GM12891 (cell line): ENCODE results near the gene SEC61A1.

Source experiments
- PAX5 ChIP-seq: IDR thresholded peaks from 2 replicates; pipeline ENCODE4 v1.6.1; 2011; ENCODE audit warnings: low read length, moderate library complexity, mild to moderate bottlenecking; ENCODE audit not compliant: insufficient read depth, severe bottlenecking
- POLR2A ChIP-seq: IDR thresholded peaks from 2 replicates; pipeline ENCODE4 v1.6.1; 2011; ENCODE audit warnings: low read depth, low read length, control low read depth

GRCh38 chr3:128078322-128078721, 26.1 kb downstream of the SEC61A1 start:
- no peak for TF ChIP-seq POLR2A
- no peak for TF ChIP-seq PAX5
